Osteoblast (primary cell): ENCODE results near the gene PALD1. TPM values are rescaled to one million over a fixed set of nuclear protein-coding genes. Genes with fewer than 3 reads are reported as not detected.

Experiments used
- DNase-seq: peaks from one replicate; pipeline ENCODE4 v3.0.0; 2011; ENCODE audit warnings: low spot score, mixed read lengths; ENCODE audit not compliant: insufficient read length; ENCODE audit errors: missing footprints
- H2AFZ ChIP-seq: 2 replicates; pipeline ENCODE4 v1.6.0; 2011; ENCODE audit warnings: mild to moderate bottlenecking, low read length
- H3K27ac ChIP-seq: 2 replicates; pipeline ENCODE4 v1.5.1; 2011; ENCODE audit warnings: mild to moderate bottlenecking, low read depth, low read length, moderate library complexity
- H3K27me3 ChIP-seq: 2 replicates; pipeline ENCODE4 v1.6.0; 2012; ENCODE audit warnings: mild to moderate bottlenecking, control low read depth, inconsistent platforms, low read length, moderate library complexity; ENCODE audit not compliant: insufficient read depth
- H3K36me3 ChIP-seq: 2 replicates; pipeline ENCODE4 v1.5.1; 2011; ENCODE audit warnings: mild to moderate bottlenecking, low read length, control low read depth, moderate library complexity; ENCODE audit not compliant: insufficient read depth
- H3K4me1 ChIP-seq: 2 replicates; pipeline ENCODE4 v1.5.1; 2011; ENCODE audit warnings: mild to moderate bottlenecking, low read length, control low read depth, moderate library complexity; ENCODE audit not compliant: insufficient read depth
- H3K4me2 ChIP-seq: 2 replicates; pipeline ENCODE4 v1.6.0; 2011; ENCODE audit warnings: mild to moderate bottlenecking, low read length; ENCODE audit not compliant: insufficient read depth
- H3K4me3 ChIP-seq: fragments of 200-600 bp; sonication (generic); 3 replicates; pipeline ENCODE4 v1.5.1; 2012; ENCODE audit warnings: mild to moderate bottlenecking, low read length, inconsistent platforms; ENCODE audit not compliant: insufficient read depth
- H3K79me2 ChIP-seq: 2 replicates; pipeline ENCODE4 v1.6.0; 2012; ENCODE audit warnings: mild to moderate bottlenecking, low read length, control low read depth, inconsistent platforms; ENCODE audit not compliant: insufficient read depth
- H3K9me3 ChIP-seq: 2 replicates; pipeline ENCODE4 v1.5.1; 2011; ENCODE audit warnings: low read depth, low read length, control low read depth
- H4K20me1 ChIP-seq: 2 replicates; pipeline ENCODE4 v1.6.0; 2012; ENCODE audit warnings: mild to moderate bottlenecking, low read length, control low read depth; ENCODE audit not compliant: insufficient read depth
- total RNA-seq: library from RNA; depleted of rRNA; stranded (reverse); fragments of >200 nt; gene quantifications from 2 replicates; pipeline ENCODE4 v1.2.3, GENCODE V29; 2012
- TF ChIP-seq, protein P1 (sequence below): IDR thresholded peaks from 2 replicates; pipeline ENCODE4 v1.5.1; 2011; ENCODE audit warnings: mild to moderate bottlenecking, low read depth, low read length, moderate library complexity; ENCODE audit errors: extremely low read depth

The PALD1 gene
- total RNA-seq, 1 donor = under 0.01 TPM

DNA sequence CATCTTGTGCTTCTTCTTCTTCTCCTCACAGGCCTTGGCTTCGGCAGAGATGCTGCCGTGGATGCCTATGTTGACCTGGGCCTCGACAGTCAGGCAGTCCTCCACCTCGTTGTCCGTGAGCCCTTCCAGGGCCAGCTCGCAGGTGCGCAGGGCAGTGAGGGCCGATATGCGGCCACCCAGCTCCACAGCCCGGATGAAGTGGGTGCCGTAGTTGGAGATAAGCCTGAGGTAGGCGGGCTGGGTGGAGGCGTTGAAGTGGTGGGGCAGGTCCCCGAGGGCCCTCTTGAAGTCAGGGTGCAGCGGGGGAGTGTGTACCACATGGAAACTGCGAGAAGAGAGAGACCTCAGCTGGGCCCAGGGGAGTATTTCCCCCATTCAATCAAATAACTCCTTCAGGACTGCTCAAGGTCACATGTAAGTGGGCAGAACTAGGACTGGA lies 120.3 kb downstream of the PALD1 start:
- Histone ChIP-seq H3K4me1 (no peaks in the 10 kb centered on the region), H3K4me2 (no peak overlapping the region), H3K4me3 (no peak overlapping the region), H2AFZ (no peak overlapping the region), H3K27ac (no peak overlapping the region), H4K20me1 (no peaks in the 10 kb centered on the region), H3K36me3 (no peaks in the 10 kb centered on the region), H3K79me2 (no peaks in the 10 kb centered on the region), H3K27me3 (peaks cover 3% of the 10 kb centered on the region), H3K9me3 (no peaks in the 10 kb centered on the region)
- TF ChIP-seq, protein P1, sequence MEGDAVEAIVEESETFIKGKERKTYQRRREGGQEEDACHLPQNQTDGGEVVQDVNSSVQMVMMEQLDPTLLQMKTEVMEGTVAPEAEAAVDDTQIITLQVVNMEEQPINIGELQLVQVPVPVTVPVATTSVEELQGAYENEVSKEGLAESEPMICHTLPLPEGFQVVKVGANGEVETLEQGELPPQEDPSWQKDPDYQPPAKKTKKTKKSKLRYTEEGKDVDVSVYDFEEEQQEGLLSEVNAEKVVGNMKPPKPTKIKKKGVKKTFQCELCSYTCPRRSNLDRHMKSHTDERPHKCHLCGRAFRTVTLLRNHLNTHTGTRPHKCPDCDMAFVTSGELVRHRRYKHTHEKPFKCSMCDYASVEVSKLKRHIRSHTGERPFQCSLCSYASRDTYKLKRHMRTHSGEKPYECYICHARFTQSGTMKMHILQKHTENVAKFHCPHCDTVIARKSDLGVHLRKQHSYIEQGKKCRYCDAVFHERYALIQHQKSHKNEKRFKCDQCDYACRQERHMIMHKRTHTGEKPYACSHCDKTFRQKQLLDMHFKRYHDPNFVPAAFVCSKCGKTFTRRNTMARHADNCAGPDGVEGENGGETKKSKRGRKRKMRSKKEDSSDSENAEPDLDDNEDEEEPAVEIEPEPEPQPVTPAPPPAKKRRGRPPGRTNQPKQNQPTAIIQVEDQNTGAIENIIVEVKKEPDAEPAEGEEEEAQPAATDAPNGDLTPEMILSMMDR = no peak
- DNase-seq = peak; percentile 73

DNA sequence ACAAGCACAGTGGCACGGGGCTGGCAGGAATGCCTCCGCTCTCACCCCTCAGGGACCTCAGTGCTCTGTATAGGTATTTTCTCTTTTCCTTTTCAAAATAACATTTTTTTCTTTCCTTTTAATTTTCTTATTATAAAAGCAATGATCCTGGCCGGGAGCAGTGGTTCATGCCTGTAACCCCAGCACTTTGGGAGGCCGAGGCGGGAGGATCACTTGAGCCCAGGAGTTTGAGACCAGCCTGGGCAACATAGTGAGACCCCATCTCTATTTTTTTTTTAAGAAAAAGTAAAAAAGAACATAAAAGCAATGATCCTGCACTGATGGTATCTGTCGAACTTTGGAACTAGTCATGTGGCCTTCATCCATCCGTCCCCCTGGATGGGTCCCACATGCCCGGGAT lies 120.8 kb downstream of the PALD1 start:
- Histone ChIP-seq H3K27ac (no peak overlapping the region), H3K4me2 (no peak overlapping the region), H3K4me3 (no peak overlapping the region), H3K9me3 (no peaks in the 10 kb centered on the region), H4K20me1 (no peaks in the 10 kb centered on the region), H3K36me3 (no peaks in the 10 kb centered on the region), H3K4me1 (no peaks in the 10 kb centered on the region), H3K79me2 (no peaks in the 10 kb centered on the region), H2AFZ (no peak overlapping the region), H3K27me3 (no peaks in the 10 kb centered on the region)
- TF ChIP-seq, protein P1 = no peak
- DNase-seq = no peak

DNA sequence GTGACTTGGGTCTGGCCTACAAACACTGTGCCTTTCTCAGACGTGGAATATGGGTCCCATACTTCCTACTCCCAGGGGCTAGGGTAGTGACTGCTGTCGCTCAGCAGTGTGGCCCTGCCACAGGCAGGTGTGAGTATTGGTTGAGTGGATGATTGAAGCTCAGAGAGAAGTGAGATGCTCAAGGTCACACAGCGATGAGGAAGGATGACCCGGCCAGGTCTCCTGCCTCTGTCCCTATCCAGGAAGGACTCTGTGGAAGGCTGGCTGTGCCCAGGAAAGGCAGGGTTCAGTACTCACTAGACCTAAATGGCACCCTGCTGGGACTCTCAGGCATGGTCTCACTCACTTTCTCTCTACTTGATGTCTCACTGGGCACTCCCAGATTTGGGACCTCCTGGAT lies 121.2 kb downstream of the PALD1 start:
- no peaks in the 10 kb centered on the region for H4K20me1 ChIP-seq
- DNase-seq = peak; percentile 46
- H3K4me3 ChIP-seq = no peak overlapping the region
- TF ChIP-seq, protein P1 = no peak
- H3K4me1 ChIP-seq = no peaks in the 10 kb centered on the region
- H3K79me2 ChIP-seq = no peaks in the 10 kb centered on the region
- no peaks in the 10 kb centered on the region for H3K27me3 ChIP-seq
- no peaks in the 10 kb centered on the region for H3K9me3 ChIP-seq
- no peak overlapping the region for H3K4me2 ChIP-seq
- no peak overlapping the region for H3K27ac ChIP-seq
- H3K36me3 ChIP-seq = no peaks in the 10 kb centered on the region
- H2AFZ ChIP-seq = no peak overlapping the region

DNA sequence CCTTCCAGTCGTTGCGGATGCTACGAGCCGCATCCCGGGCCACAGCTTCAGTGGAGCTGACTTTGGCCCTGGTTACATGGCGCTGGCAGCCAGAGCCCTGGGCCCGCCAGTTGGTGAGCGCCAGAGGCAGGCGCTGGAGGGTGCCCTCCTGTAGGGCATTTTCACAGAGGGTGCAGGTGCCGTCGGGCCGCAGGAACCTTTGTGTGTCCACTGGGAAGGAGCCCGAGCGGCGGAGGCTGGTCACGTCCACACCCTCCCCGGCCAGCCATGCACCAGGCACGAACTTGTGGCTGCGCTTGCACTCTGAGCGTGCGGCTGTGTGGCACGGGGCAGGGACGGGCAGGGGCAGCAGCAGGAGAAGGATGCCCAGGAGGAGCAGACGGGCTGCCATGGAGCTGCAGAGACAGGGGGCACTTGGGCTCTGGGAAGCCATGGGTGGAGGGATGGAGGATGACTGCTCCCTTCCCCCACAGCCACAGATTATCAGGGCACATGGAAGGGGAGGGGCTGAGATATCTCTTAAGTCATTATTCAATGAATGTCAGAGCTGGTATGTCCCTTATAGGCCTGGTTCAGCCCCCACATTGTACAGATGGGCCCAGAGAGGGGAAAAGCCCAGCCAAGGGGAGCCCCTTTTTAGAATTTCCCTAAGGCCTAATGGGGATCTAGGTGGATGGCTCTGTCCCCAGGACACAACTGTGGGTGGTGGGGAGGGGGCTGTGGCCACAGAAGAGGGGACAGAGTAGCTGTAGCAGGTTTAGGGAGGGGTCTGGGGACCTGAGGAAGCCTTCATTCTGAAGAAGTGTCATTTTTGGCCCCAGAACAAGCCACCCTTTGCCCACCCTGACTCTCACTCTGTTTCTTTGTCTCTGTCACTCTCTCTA lies 122.2 kb downstream of the PALD1 start:
- H3K36me3 ChIP-seq = no peaks in the 10 kb centered on the region
- no peak overlapping the region for H3K27ac ChIP-seq
- H3K4me3 ChIP-seq = no peak overlapping the region
- H3K4me2 ChIP-seq = no peak overlapping the region
- no peak overlapping the region for H2AFZ ChIP-seq
- H4K20me1 ChIP-seq = no peaks in the 10 kb centered on the region
- H3K9me3 ChIP-seq = no peaks in the 10 kb centered on the region
- no peaks in the 10 kb centered on the region for H3K4me1 ChIP-seq
- TF ChIP-seq, protein P1 = no peak
- H3K27me3 ChIP-seq = no peaks in the 10 kb centered on the region
- DNase-seq = peak; percentile 19
- no peaks in the 10 kb centered on the region for H3K79me2 ChIP-seq
